GM19452 (cell line): Measurements from ENCODE around the gene MLN.

Source experiments
- ATAC-seq: cut with Tn5 transposase; IDR thresholded peaks from one replicate; pipeline ENCODE4 v1.9.1; 2021; ENCODE audit not compliant: unreplicated experiment

The MLN gene

GRCh38 chr6:33772902-33773472, 30.8 kb downstream of the MLN start:
- no peak for ATAC-seq

GRCh38 chr6:33772082-33772830, 31.5 kb downstream of the MLN start:
- ATAC-seq: no peak

GRCh38 chr6:33771146-33772081, 32.4 kb downstream of the MLN start:
- ATAC-seq: no peak

GRCh38 chr6:33770833-33771145, 33.0 kb downstream of the MLN start:
- no peak for ATAC-seq

DNA sequence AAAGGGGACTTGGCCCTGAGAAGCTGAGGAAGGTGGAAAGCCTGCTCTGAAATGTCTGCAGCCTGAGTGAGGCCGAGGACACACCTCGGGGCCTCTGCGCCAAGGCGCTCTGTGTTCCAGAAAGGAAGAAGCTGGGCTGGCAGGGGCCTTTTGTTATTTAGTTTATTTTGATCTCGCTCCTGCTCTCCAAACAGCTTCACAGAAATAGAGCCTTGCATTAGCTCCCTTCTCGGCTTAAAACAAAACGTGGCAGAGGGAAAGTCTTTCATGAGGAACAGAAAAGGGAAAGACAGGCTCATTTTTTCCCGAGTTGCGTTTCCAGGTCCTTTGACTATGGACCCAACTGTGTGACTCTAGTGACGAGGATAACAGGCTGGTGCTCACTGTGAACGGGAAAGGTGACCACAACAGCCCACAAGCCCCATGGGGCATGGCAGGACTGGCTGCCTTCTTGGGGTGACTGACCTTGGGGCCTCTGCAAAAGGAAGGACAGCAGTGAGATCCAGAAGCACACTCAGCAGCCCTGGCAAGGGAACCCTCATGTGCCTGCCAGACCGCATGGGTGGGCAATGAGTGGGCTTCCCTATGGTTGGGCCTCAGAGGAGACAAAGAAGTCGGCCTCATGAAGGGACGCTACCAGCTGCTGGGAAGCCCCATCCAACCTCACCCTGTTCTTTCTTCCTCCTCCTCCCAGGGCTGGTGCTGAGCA, 33.5 kb downstream of the MLN start:
- ATAC-seq: no peak

DNA sequence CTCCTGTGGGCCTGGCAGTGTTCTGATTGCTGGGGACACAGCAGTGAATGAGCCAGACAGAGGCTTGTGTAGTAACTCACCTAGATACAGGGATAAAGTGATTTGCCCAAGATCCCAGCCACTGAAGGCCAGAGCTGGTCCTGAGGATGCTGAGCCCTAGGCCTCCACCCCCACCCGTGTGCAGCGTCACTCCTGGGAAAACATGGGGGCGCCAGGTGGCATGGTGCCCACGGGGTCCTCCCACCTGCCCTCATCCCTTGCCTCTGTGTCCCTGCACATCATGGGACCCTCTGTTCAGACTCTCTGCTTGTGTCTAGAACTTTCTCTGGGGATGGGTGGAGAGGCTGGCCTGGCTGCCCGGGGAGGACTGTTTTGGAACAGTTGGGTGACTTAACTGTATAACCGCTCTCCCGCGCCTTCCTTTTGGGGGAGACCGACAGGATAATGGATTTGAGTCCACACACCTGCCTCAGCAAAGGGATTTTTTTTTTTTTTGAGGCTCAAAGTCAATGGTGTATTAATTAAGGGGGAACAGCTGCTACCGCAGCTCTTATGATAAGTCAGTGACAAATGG, 34.5 kb downstream of the MLN start:
- no peak for ATAC-seq

DNA sequence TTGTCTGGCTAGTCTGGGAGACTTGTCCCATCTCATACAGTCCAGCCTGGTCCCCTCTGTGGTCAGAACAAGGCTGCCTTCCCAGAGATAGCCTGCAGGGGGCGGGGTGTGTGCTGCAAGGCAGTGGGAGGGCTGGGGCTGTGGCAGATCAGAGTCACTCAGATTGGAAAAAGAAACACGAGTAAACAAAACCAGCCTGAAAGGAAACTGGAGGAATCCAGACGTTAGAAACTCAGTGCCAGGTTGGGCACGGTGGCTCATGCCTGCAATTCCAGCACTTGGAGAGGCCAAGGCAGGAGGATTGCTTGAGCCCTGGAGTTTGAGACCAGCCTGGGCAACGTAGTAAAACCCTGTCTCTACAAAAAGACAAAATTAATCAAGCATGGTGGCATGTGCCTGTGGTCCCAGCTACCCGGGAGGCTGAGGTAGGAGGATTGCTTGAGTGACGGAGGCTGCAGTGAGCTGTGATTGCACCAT, 35.1 kb downstream of the MLN start:
- ATAC-seq: no peak

DNA sequence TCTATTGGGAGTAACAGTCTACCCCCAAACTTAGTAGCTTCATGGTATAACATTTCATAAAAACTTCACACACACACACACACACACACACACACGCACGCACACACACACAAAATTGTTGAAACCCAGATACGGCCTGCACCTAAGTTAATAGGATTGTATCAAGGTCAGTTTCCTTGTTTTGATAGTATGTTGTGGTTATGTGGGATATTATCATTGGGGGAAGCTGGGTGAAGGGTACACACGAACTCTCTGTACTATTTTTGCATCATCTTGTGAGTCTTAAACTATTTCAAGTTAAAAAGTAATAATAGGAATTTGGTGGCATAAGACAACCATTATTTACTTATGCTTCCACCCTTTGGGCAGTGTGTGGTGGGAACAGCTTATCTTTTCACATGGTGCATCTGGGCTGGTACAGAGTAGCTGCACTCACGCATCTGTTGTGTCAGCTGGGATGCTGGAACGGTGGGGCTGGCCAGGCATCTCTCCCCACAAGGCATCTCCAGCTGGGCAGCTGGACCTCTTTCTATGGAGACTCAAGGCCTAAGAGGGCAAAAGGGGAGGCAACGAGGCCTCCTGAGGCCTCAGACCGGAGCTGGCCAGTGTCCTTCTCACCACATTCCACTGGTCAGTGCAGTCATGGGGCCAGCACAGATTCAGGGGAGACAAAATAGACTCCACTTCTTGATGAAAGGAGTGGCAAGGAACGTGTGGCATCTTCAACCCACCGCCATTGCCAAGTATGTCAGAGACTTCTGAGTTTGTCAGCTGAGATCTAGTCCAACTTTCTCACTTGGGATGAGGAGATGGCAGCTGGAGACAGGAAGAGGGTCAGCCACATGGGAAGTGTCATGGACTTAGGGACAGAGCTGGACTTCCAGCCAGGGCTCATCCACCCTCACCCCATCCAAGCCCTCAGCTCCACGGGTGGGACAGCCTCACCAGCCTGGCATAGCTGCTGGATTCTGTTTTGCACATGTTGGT, 36.6 kb downstream of the MLN start:
- no peak for ATAC-seq

DNA sequence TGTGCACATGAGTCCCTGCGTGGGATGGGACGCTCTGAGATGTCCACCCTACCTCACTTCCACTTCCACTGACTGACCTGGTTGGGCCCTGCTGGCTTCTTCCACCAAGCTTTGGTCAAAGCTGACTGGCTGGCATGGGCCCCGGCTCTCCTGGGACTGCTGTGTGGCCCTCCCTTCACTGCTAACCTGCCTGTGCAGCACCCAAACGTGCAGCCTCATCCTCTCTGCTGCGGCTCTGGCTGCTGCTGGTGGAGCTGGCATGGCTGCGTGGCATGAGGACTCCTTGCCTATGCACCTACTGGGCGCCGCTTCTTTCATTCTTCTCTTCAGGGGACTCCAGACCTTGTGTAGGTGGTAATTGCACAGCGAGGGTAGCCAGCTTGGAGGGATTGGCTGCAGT, 38.4 kb downstream of the MLN start:
- ATAC-seq: no peak

GRCh38 chr6:33764036-33764435, 39.8 kb downstream of the MLN start:
- ATAC-seq: no peak

DNA sequence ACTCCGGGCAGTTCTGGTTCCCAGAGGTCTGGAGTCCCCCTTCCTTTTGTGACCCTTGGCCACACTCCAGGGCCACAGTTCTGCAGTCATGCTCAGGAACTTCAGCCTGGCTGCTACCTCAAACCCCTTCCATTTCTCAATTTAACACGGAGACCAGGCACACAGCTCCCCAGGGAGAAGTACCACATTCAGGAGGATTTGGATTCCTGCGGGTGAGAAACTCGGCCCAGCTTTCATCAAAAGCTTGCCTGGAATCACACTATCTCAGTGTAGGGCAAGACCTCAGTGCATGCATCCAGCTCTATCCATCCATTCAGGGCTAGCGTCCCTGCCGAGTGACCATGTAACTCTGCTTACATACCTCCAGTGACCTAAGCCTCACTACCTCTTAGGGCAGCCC, 40.3 kb downstream of the MLN start:
- ATAC-seq: no peak

DNA sequence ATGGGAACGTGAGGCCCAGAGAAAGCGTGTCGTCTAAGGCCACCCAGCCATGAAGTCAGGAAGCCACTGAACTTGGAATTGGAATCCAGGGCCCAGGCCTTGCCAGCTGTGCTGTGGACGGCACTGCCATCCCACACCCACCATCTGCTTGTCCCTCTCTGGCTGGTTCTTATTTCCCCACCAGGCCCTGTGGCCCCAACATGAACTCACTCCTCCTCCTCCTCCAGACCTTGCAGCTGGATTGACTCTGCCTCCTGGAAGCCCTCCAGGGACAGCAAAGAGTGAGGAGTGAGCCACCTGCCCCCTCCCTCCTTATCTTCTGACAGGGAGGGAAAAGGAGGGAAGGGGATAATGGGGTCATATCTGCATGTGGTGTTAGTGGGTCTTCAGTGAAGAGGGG, 41.1 kb downstream of the MLN start:
- ATAC-seq: no peak

DNA sequence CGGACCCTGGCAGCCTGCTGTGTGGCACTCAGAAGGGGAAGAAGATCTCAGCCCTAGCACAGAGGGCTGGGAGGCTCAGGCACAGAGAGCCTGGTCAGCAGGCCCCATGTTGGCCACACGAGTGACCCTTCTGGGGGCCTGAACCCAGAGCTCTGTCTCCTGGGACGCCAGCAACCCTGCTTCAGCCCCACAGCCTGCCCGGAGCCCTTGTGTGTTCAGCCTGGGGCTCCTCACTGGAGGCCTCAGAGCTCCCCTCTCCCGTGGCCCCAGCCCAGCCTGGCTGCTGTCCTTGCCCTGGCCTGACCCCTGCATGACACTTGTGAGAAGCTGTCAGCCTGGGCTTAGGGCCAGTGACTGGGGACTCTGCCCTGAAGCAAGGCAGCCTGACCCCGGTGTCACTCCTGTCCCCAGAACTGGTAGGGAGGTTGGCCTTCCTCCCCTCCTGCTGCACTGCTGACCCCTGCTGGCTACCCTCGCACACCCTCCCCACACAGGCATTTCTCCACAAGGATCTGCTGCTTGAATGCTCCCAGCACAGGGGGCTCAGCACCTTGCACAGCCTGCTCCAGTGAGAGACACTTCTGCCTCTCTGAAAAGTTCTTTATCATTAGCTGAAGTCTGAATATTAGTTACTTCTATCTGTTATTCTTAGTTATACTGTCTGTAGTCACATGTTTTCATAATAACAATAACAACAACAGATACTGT, 41.7 kb downstream of the MLN start:
- ATAC-seq: no peak

DNA sequence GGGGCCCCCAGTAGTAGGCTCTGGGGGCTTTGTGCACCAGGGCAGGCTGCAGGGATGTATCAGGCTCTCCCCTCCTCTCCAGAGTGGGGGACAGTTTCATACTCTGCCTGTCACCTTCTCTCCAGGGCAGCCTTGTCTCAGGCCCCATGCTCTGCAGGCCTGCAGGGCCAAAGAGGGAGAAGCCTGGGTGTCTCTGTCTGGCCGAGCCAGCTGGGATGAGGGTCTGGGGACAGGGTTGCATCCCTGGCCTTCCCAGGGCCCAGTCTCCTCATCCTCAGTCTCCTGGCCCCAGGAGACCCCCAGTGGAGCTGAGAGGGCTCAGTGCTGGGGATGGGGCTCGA, 42.3 kb downstream of the MLN start:
- no peak for ATAC-seq

GRCh38 chr6:33759887-33760629, 43.7 kb downstream of the MLN start:
- ATAC-seq: no peak

GRCh38 chr6:33758815-33759216, 45.0 kb downstream of the MLN start:
- no peak for ATAC-seq

GRCh38 chr6:33757906-33758305, 45.9 kb downstream of the MLN start:
- no peak for ATAC-seq

GRCh38 chr6:33757113-33757512, 46.7 kb downstream of the MLN start:
- ATAC-seq: no peak
